Effector memory CD4-positive, alpha-beta T cell (primary cell): ENCODE data around the gene SLC27A5.
A peak's percentile ranks its signal among the peaks of the same experiment; 100 is the strongest.

ENCODE experiments used
- DNase-seq, 3 donors: peaks; one replicate each; pipeline ENCODE4 v3.0.0-alpha.2; 2020
- H3K27ac ChIP-seq: 2 replicates; pipeline ENCODE4 v1.7.0; 2013; ENCODE audit warnings: mild to moderate bottlenecking, low read length, moderate library complexity; ENCODE audit not compliant: insufficient read depth, poor library complexity, severe bottlenecking
- H3K27me3 ChIP-seq: replicated peaks from 2 replicates; pipeline ENCODE4 v1.7.0; 2013; ENCODE audit warnings: mild to moderate bottlenecking, low read length; ENCODE audit not compliant: insufficient read depth, control insufficient read depth, poor library complexity, severe bottlenecking
- H3K36me3 ChIP-seq: 2 replicates; pipeline ENCODE4 v1.7.0; 2013; ENCODE audit warnings: mild to moderate bottlenecking, low read length, moderate library complexity; ENCODE audit not compliant: control insufficient read depth, insufficient read depth
- H3K4me1 ChIP-seq: 2 replicates; pipeline ENCODE4 v1.7.0; 2013; ENCODE audit warnings: low read length, mild to moderate bottlenecking; ENCODE audit not compliant: control insufficient read depth, insufficient read depth, poor library complexity, severe bottlenecking
- H3K4me3 ChIP-seq: 2 replicates; pipeline ENCODE4 v1.7.0; 2013; ENCODE audit warnings: low read length, low read depth, mild to moderate bottlenecking; ENCODE audit not compliant: insufficient read depth, poor library complexity, severe bottlenecking
- H3K9me3 ChIP-seq: 2 replicates; pipeline ENCODE4 v1.7.0; 2013; ENCODE audit warnings: mild to moderate bottlenecking, low read length, moderate library complexity; ENCODE audit not compliant: control insufficient read depth

Gene SLC27A5

GRCh38 chr19:58555920-58556621, 44.3 kb upstream of the SLC27A5 start:
- no peaks in the 10 kb centered on the region for H3K27me3 ChIP-seq
- H3K9me3 ChIP-seq: no peaks in the 10 kb centered on the region
- peaks cover 40% of the 10 kb centered on the region for H3K4me1 ChIP-seq
- H3K4me3 ChIP-seq: no peak overlapping the region
- H3K36me3 ChIP-seq: peaks cover 19% of the 10 kb centered on the region
- peak overlapping the region; percentile 95 for H3K27ac ChIP-seq
- no peak for DNase-seq

GRCh38 chr19:58555369-58555885, 43.6 kb upstream of the SLC27A5 start:
- DNase-seq: no peak
- Histone ChIP-seq H3K4me1 (peaks cover 40% of the 10 kb centered on the region), H3K9me3 (no peaks in the 10 kb centered on the region), H3K36me3 (peaks cover 25% of the 10 kb centered on the region), H3K27ac (peak overlapping the region; percentile 96), H3K4me3 (peak overlapping the region; percentile 61), H3K27me3 (no peaks in the 10 kb centered on the region)

- Histone ChIP-seq H3K27ac (peak within 1 kb of the TSS; percentile 96), H3K36me3 (peaks cover 32% of the 10 kb centered on the region), H3K27me3 (no peaks in the 10 kb centered on the region), H3K9me3 (no peaks in the 10 kb centered on the region), H3K4me1 (peaks cover 38% of the 10 kb centered on the region), H3K4me3 (peak within 1 kb of the TSS; percentile 61)
- DNase-seq: peak; percentile 95 to 98 (median 97)
Observed at GRCh38 chr19:58554494-58555368, 42.9 kb upstream of the SLC27A5 start, which contains the start of gene CHMP2A. Gene CHMP2A, minus strand, starts transcription at chr19:58555105. Its CDS starts 893 bp downstream, at chr19:58554212.

DNA sequence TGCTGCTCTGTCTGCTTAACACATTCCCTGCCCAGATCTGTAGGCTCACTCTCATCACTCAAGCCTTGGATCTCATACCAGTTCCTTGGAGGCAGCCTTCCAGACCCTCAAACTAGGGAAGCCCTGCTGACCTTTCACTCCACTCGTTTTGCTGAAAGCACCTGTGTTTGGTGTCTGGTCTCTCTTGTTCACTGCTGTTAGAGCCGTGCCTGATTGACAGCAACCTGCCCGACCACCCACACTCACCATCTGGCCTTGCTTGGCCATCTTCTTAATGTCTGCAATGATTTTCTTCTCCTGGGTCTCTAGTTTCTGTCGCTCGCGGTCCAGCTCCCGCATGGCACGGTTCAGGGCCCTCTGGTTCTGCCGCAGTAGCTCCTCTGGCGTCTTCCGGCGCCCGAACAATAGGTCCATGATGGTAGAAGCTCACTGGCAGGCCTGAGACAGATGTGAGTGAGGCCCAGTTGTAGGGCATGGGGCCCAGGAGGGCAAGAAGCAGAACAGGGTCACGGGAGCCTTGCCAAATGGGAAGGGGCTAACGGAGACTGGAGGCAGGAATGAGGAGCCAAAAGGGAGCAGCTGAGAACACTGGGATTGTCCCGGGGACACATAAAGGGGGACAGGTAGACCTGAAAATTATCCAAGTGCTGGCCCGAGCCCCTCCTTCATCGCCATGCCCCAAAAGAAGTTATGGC, 42.2 kb upstream of the SLC27A5 start:
- H3K27me3 ChIP-seq: no peaks in the 10 kb centered on the region
- H3K4me3 ChIP-seq: peak overlapping the region; percentile 61
- H3K27ac ChIP-seq: peak overlapping the region; percentile 96
- H3K36me3 ChIP-seq: peaks cover 40% of the 10 kb centered on the region
- peaks cover 35% of the 10 kb centered on the region for H3K4me1 ChIP-seq
- no peaks in the 10 kb centered on the region for H3K9me3 ChIP-seq
- DNase-seq: no peak

- H3K27ac ChIP-seq: no peak overlapping the region
- H3K4me1 ChIP-seq: peaks cover 35% of the 10 kb centered on the region
- H3K4me3 ChIP-seq: no peak overlapping the region
- peaks cover 53% of the 10 kb centered on the region for H3K36me3 ChIP-seq
- H3K27me3 ChIP-seq: no peaks in the 10 kb centered on the region
- no peaks in the 10 kb centered on the region for H3K9me3 ChIP-seq
- no peak for DNase-seq
Observed at GRCh38 chr19:58552655-58553054, 40.9 kb upstream of the SLC27A5 start.

DNA sequence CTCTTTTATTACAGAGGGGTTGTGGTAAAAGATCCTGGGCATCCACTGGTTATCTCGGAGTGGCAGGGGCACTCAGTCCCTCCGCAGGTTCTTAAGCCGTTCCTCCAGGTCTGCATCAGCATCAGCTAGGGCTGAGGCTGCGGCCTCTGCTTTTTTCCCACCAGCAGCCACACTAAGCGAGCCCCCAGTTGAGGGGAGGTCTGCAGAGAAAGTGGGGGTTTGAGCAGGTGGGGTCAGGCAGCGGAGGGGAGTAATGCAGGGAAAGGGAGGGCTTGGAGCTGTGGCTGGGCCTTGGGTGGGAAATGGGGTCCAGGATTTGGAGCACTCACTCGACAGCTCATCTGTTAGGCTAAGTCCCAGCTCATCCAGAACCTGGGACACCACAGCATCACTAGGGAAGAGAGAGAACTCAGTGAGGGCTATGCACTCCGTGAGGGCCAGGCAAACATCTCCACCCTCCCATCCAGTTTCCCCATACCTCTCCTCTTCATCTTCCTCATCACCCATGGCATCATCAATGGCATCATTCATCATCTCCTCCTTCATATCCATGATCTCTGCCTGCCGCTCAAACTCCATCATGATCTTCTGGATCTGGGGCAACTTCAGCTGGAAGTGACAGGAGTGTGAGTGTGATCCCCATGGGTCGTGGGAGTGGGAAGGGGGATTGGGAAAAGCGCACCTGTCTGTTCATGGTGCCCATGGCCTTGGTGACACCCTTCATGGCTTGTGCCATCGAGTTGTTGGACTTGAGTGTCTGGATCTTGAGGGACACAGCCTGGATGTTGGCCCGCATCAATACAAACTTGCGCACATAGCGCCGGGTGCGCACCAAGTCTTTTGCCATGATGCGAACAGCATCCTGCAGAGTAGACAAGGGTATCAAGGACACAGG, 40.0 kb upstream of the SLC27A5 start:
- H3K9me3 ChIP-seq: no peaks in the 10 kb centered on the region
- no peak for DNase-seq
- H3K36me3 ChIP-seq: peaks cover 57% of the 10 kb centered on the region
- no peak overlapping the region for H3K4me3 ChIP-seq
- H3K27me3 ChIP-seq: no peaks in the 10 kb centered on the region
- H3K4me1 ChIP-seq: peaks cover 33% of the 10 kb centered on the region
- H3K27ac ChIP-seq: no peak overlapping the region

DNA sequence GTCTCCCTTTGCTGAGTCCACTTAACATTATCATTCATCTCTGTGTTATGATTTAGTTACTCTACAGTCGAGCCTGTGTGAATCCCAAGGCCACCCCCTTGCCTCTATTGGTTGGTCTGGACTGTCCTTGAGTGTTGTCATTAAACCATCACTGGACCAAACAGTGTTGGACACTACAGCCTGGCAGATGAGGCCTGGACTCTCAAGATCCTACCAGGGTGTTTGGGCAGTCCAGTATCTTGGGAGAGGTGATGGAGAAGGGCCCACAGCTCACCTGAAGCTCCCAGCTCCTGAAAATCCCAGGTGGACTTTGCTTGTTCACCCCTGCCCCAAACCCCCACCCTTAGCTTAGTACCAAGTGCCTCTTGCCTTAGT, 39.3 kb upstream of the SLC27A5 start:
- Histone ChIP-seq H3K36me3 (peaks cover 49% of the 10 kb centered on the region), H3K9me3 (no peaks in the 10 kb centered on the region), H3K27ac (no peak overlapping the region), H3K4me1 (peaks cover 33% of the 10 kb centered on the region), H3K4me3 (no peak overlapping the region), H3K27me3 (no peaks in the 10 kb centered on the region)
- DNase-seq: no peak

DNA sequence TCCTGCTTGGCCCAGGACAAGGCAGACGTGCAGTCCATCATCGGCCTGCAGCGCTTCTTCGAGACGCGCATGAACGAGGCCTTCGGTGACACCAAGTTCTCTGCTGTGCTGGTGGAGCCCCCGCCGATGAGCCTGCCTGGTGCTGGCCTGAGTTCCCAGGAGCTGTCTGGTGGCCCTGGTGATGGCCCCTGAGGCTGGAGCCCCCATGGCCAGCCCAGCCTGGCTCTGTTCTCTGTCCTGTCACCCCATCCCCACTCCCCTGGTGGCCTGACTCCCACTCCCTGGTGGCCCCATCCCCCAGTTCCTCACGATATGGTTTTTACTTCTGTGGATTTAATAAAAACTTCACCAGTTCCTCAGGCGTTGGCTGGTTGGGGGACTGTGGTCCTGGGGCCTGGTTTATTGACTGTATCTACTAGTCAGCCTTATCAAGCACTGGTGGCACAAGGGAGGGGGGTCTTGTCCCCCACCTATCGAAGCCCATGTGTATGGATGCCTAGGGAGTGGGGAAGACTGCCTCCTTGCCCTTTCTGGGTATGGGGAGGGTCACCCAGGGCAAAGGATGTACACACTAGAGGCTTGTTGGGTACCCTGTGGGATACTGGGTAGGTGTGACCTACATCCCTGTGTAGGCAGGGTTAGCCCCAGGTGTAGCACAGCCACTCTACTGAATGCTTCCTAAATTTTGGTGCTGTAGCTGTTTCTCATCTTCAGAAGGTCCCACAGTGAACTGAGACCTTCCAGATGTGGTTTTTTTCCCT, 38.8 kb upstream of the SLC27A5 start:
- Histone ChIP-seq H3K36me3 (peaks cover 49% of the 10 kb centered on the region), H3K27ac (no peak overlapping the region), H3K9me3 (no peaks in the 10 kb centered on the region), H3K4me1 (peaks cover 36% of the 10 kb centered on the region), H3K4me3 (no peak overlapping the region), H3K27me3 (no peaks in the 10 kb centered on the region)
- no peak for DNase-seq
